Astrocyte (in vitro differentiated cells and primary cell): ENCODE measurements around the gene DHX35.

Source experiments
- EZH2 ChIP-seq: IDR thresholded peaks from 2 replicates; pipeline ENCODE4 v1.6.1; 2012; ENCODE audit warnings: mild to moderate bottlenecking, low read length, inconsistent platforms; ENCODE audit not compliant: insufficient read depth
- TF ChIP-seq, protein P1 (sequence below): IDR thresholded peaks from 2 replicates; pipeline ENCODE4 v1.5.1; 2011; ENCODE audit warnings: low read depth, mild to moderate bottlenecking, inconsistent platforms, low read length, moderate library complexity; ENCODE audit not compliant: insufficient read depth

GRCh38 chr20:38932457-38933120 is 29.6 kb upstream of the DHX35 start:
- TF ChIP-seq, protein P1, sequence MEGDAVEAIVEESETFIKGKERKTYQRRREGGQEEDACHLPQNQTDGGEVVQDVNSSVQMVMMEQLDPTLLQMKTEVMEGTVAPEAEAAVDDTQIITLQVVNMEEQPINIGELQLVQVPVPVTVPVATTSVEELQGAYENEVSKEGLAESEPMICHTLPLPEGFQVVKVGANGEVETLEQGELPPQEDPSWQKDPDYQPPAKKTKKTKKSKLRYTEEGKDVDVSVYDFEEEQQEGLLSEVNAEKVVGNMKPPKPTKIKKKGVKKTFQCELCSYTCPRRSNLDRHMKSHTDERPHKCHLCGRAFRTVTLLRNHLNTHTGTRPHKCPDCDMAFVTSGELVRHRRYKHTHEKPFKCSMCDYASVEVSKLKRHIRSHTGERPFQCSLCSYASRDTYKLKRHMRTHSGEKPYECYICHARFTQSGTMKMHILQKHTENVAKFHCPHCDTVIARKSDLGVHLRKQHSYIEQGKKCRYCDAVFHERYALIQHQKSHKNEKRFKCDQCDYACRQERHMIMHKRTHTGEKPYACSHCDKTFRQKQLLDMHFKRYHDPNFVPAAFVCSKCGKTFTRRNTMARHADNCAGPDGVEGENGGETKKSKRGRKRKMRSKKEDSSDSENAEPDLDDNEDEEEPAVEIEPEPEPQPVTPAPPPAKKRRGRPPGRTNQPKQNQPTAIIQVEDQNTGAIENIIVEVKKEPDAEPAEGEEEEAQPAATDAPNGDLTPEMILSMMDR, result no peak
- no peak for TF ChIP-seq EZH2
